Body of pancreas (tissue), 4 donors: ENCODE results near the gene CRYBG2. TPM values are rescaled to one million over a fixed set of nuclear protein-coding genes. Genes with fewer than 3 reads are reported as not detected.
"Not testable (repeated sequence)": the region's sequence is repeated elsewhere in the genome, so short reads cannot be mapped to it uniquely, and the experiment has no call there.

Experiments used
- ATAC-seq: fragments of 150-250 bp; one replicate; pipeline ENCODE4 v1.9.1; 2016
- DNase-seq, 4 donors: peaks; one replicate each; pipeline ENCODE4 v3.0.0-alpha.2; 2019
- H3K27ac ChIP-seq, 4 donors: fragments of 200-600 bp; sonication (generic); 1 replicate in 3 of 4; 2 replicates in 1 of 4; pipeline versions ENCODE4 v1.5.1 to v1.6.1; 2016 to 2019; ENCODE audit warnings: mild to moderate bottlenecking in 1 of 4, mixed read lengths in 1 of 4, moderate library complexity in 1 of 4
- H3K27me3 ChIP-seq, 2 donors: fragments of 200-600 bp; sonication (generic); one replicate each; pipeline ENCODE4 v1.6.0; 2016; ENCODE audit warnings: mild to moderate bottlenecking in 1 of 2
- H3K36me3 ChIP-seq, 2 donors: fragments of 200-600 bp; sonication (generic); replicated peaks in 1 of 2; 2 replicates each; pipeline ENCODE4 v1.5.1; 2016; ENCODE audit warnings: low read depth in 2 of 2; ENCODE audit not compliant: insufficient read depth in 1 of 2
- H3K4me1 ChIP-seq: fragments of 200-600 bp; sonication (generic); one replicate; pipeline ENCODE4 v1.6.0; 2016
- H3K4me3 ChIP-seq, 2 donors: fragments of 200-600 bp; sonication (generic); 1 replicate in 1 of 2; 2 replicates in 1 of 2; pipeline ENCODE4 v1.5.1; 2016 to 2019
- H3K9me3 ChIP-seq, 3 donors: fragments of 200-600 bp; sonication (generic); 1 replicate in 2 of 3; 2 replicates in 1 of 3; pipeline ENCODE4 v1.5.1; 2016
- POLR2A ChIP-seq, 3 donors: fragments of 450-650 bp; IDR thresholded peaks; one replicate each; pipeline ENCODE4 v1.6.1; 2016; ENCODE audit warnings: antibody characterized with exemption in 3 of 3, mild to moderate bottlenecking in 2 of 3
- WGBS, 2 donors: methylation state at CpG; one replicate each; pipeline ENCODE4 v1.1.5; 2017; 5-methylcytosine and 5-hydroxymethylcytosine counted together
- intact Hi-C: fragments of 100-400 bp; cut with DNase I; formaldehyde crosslinking; loops from one replicate; pipeline ENCODE4 v1.15.1; 2023
- total RNA-seq, 2 donors: library from RNA; depleted of rRNA; stranded (reverse); fragments of >200 nt; gene quantifications; one replicate each; pipeline ENCODE4 v1.1.0, GENCODE V29; 2016
- TF ChIP-seq, protein P1 (sequence below), 7 experiments: fragments of 450-650 bp in 4 of 7; fragments of 200-600 bp in 3 of 7; sonication (generic) in 3 of 7; IDR thresholded peaks; one replicate each; pipeline ENCODE4 v1.5.1; 2016 to 2019; ENCODE audit warnings: antibody characterized with exemption in 7 of 7

CRYBG2 gene
- total RNA-seq, 2 donors from 2014 or later, result 3.6 TPM; not detected in 1

DNA sequence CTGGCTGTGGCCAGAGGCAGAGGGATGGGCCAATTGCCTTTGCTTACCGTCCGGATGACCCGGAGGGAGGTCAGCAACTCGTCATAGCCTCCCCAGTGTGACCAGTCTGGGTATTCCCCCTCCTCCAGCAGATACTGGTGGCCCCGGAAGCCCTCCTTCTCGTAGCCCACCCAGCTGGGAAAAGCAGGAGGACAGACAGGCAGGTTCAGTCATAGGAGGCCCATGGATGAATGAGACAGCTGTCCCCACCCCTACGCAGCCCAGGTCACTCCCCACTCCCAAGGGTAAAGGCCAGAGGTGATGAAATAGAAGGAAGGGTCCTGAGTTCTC, 16.8 kb downstream of the CRYBG2 start:
- Histone ChIP-seq H3K4me3 (no peak overlapping the region), H3K27ac (no peak overlapping the region), H3K36me3 (no peaks in the 10 kb centered on the region), H3K27me3 (no peaks in the 10 kb centered on the region), H3K4me1 (peaks cover 17% of the 10 kb centered on the region), H3K9me3 (no peaks in the 10 kb centered on the region)
- DNase-seq, result no peak
- no peak for ATAC-seq
- WGBS, 2 donors, result 95 to 100% methylated on average over 3 to 7 of the region's 7 CpGs
- TF ChIP-seq, protein P1, sequence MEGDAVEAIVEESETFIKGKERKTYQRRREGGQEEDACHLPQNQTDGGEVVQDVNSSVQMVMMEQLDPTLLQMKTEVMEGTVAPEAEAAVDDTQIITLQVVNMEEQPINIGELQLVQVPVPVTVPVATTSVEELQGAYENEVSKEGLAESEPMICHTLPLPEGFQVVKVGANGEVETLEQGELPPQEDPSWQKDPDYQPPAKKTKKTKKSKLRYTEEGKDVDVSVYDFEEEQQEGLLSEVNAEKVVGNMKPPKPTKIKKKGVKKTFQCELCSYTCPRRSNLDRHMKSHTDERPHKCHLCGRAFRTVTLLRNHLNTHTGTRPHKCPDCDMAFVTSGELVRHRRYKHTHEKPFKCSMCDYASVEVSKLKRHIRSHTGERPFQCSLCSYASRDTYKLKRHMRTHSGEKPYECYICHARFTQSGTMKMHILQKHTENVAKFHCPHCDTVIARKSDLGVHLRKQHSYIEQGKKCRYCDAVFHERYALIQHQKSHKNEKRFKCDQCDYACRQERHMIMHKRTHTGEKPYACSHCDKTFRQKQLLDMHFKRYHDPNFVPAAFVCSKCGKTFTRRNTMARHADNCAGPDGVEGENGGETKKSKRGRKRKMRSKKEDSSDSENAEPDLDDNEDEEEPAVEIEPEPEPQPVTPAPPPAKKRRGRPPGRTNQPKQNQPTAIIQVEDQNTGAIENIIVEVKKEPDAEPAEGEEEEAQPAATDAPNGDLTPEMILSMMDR (IDR thresholded peaks at IDR 0.05), result no peak
- intact Hi-C loops, result no loop called here

DNA sequence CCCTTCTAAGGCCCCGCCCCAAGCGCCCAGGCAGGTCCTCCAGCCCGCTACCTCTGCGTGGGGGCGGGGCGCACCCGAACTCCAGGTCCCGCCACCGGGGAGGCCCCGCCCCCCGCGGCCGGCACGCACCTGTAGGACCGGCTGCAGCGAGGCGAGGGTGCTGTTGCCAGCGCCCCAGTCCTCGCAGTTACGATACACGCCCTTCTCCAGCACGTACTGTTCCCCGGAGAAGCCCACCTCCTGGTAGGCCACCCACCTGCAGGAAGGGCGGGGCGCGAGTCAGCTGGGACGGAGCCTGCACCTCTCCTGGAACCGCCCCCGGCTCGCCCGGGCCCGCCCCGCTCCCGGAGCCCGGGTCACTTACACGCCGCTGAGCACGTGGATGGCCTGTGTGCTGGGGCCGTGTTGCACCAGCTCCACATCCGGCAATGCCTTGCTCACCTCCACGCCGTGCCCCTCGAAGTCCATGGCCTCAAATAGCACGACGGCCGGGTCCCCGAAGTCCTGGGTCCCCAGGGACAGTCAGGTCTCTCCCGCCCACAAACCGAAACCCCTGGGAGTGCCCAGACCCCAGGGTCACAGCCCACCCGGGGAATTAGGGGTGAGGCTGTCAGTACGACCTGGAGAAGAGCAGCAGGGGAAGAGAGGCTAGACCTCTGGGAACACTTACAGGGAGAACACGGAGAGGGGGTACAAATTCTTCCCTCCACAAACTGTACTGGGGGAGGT, 17.3 kb downstream of the CRYBG2 start:
- H3K27me3 ChIP-seq, result no peaks in the 10 kb centered on the region
- DNase-seq (peak; percentile 92 to 97 (median 94)), ATAC-seq (peak; percentile 95)
- WGBS, 2 donors, result 14 to 18% methylated on average over 10 to 48 of the region's 52 CpGs
- peak overlapping the region in 1 of 4 donors; percentile 7 for H3K27ac ChIP-seq
- TF ChIP-seq, protein P1 (IDR thresholded peaks at IDR 0.05), result no peak
- no peak for TF ChIP-seq POLR2A (IDR thresholded peaks at IDR 0.05)
- peaks cover 17% of the 10 kb centered on the region for H3K4me1 ChIP-seq
- intact Hi-C loops, result no loop called here
- no peaks in the 10 kb centered on the region for H3K36me3 ChIP-seq
- no peaks in the 10 kb centered on the region for H3K9me3 ChIP-seq
- H3K4me3 ChIP-seq, result peak overlapping the region; percentile 10 to 64

GRCh38 chr1:26335774-26336476, 18.0 kb downstream of the CRYBG2 start:
- no peak for DNase-seq
- Histone ChIP-seq H3K27me3 (no peaks in the 10 kb centered on the region), H3K9me3 (no peaks in the 10 kb centered on the region), H3K27ac (peak overlapping the region in 1 of 4 donors; percentile 7), H3K36me3 (no peaks in the 10 kb centered on the region), H3K4me3 (peak overlapping the region; percentile 10 to 64), H3K4me1 (peaks cover 17% of the 10 kb centered on the region)
- TF ChIP-seq, protein P1 (IDR thresholded peaks at IDR 0.05), result no peak
- no peak for TF ChIP-seq POLR2A (IDR thresholded peaks at IDR 0.05)
- 2 to 4% methylated on average over 33 to 41 of the region's 41 CpGs for whole genome bisulfite sequencing, 2 donors
- intact Hi-C loops, result no loop called here
- no peak for ATAC-seq

GRCh38 chr1:26333312-26333711, 20.6 kb downstream of the CRYBG2 start:
- DNase-seq, H3K27ac ChIP-seq, ATAC-seq, H3K9me3 ChIP-seq, H3K27me3 ChIP-seq, intact Hi-C loops, H3K4me3 ChIP-seq, H3K36me3 ChIP-seq: not testable (repeated sequence)
- WGBS, 2 donors, result 81 to 82% methylated on average over 8 of the region's 8 CpGs
- peaks cover 17% of the 10 kb centered on the region for H3K4me1 ChIP-seq

GRCh38 chr1:26330276-26330675, 23.7 kb downstream of the CRYBG2 start:
- DNase-seq (no peak), ATAC-seq (no peak)
- peaks cover under 1% of the 10 kb centered on the region for H3K4me1 ChIP-seq
- TF ChIP-seq, protein P1 (IDR thresholded peaks at IDR 0.05), result no peak
- no peak for TF ChIP-seq POLR2A (IDR thresholded peaks at IDR 0.05)
- 85 to 87% methylated on average over 5 of the region's 5 CpGs for WGBS, 2 donors
- H3K4me3 ChIP-seq, result no peak overlapping the region
- H3K27ac ChIP-seq, result no peak overlapping the region
- H3K27me3 ChIP-seq, result no peaks in the 10 kb centered on the region
- H3K9me3 ChIP-seq, result no peaks in the 10 kb centered on the region
- H3K36me3 ChIP-seq, result no peaks in the 10 kb centered on the region
- intact Hi-C loops, result no loop called here

DNA sequence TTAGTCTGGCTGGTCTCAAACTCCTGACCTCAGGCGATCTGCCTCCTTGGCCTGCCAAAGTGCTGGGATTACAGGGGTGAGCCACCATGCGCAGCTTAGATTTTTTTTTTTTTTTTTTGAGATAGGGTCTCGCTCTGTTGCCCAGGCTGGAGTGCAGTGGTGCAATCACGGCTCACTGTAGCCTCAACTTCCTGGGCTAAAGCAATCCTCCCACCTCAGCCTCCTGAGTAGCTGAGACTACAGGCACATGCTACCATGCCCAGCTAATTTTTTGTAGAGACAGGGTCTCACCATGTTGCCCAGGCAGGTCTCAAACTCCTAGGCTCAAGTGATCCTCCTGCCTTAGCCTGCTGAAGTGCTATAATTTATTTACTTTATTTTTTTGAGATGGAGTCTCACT, 24.6 kb downstream of the CRYBG2 start:
- ATAC-seq, H3K27me3 ChIP-seq, intact Hi-C loops, H3K4me3 ChIP-seq, H3K9me3 ChIP-seq, H3K27ac ChIP-seq, H3K4me1 ChIP-seq, H3K36me3 ChIP-seq, DNase-seq: not testable (repeated sequence)
- 88 to 90% methylated on average over 4 of the region's 4 CpGs for WGBS, 2 donors
